Liver (tissue), 9 donors: Measurements from ENCODE around the gene DNAAF1. TPM values are rescaled to one million over a fixed set of nuclear protein-coding genes. Genes with fewer than 3 reads are reported as not detected.

ENCODE experiments used
- DNase-seq: peaks from one replicate; pipeline ENCODE4 v3.0.0-alpha.2; 2017; ENCODE audit warnings: low spot score
- H3K27ac ChIP-seq, 2 donors: one replicate each; pipeline ENCODE4 v1.7.0; 2013; ENCODE audit warnings: inconsistent platforms in 2 of 2, low read length in 2 of 2, control low read depth in 1 of 2, low read depth in 1 of 2, mild to moderate bottlenecking in 1 of 2
- H3K27me3 ChIP-seq, 4 donors: one replicate each; pipeline versions ENCODE4 v1.6.1 to v1.7.0; 2013; ENCODE audit warnings: low read length in 3 of 4, inconsistent platforms in 1 of 4, mild to moderate bottlenecking in 1 of 4, moderate library complexity in 1 of 4; ENCODE audit not compliant: control insufficient read depth in 4 of 4, insufficient read depth in 4 of 4
- H3K36me3 ChIP-seq, 4 donors: one replicate each; pipeline versions ENCODE4 v1.6.1 to v1.7.0; 2013; ENCODE audit warnings: low read length in 3 of 4, mild to moderate bottlenecking in 3 of 4, low read depth in 1 of 4, moderate library complexity in 1 of 4; ENCODE audit not compliant: control insufficient read depth in 4 of 4, insufficient read depth in 3 of 4
- H3K4me1 ChIP-seq, 4 donors: one replicate each; pipeline versions ENCODE4 v1.6.1 to v1.7.0; 2013; ENCODE audit warnings: low read length in 3 of 4, mild to moderate bottlenecking in 3 of 4, moderate library complexity in 1 of 4; ENCODE audit not compliant: control insufficient read depth in 4 of 4, insufficient read depth in 4 of 4
- H3K4me3 ChIP-seq, 3 donors: one replicate each; pipeline versions ENCODE4 v1.6.1 to v1.7.0; 2013; ENCODE audit warnings: low read length in 3 of 3, control low read depth in 1 of 3, low read depth in 1 of 3, mild to moderate bottlenecking in 1 of 3
- H3K9ac ChIP-seq, 2 donors: one replicate each; pipeline ENCODE4 v1.7.0; 2013; ENCODE audit warnings: low read length in 2 of 2, mild to moderate bottlenecking in 2 of 2, moderate library complexity in 2 of 2, control low read depth in 1 of 2, low read depth in 1 of 2
- H3K9me3 ChIP-seq, 4 donors: one replicate each; pipeline versions ENCODE4 v1.6.1 to v1.7.0; 2013; ENCODE audit warnings: low read length in 3 of 4; ENCODE audit not compliant: control insufficient read depth in 4 of 4
- ATF3 ChIP-seq: IDR thresholded peaks from 2 replicates; pipeline ENCODE4 v1.6.1; 2016; ENCODE audit warnings: antibody characterized with exemption
- CTCF ChIP-seq: fragments of 150-350 bp; IDR thresholded peaks from 2 replicates; pipeline ENCODE4 v1.5.1; 2017; ENCODE audit warnings: improper control_type of control experiment, low read depth, low read length; ENCODE audit not compliant: missing input control
- EGR1 ChIP-seq, 2 donors: IDR thresholded peaks; 2 replicates each; pipeline ENCODE4 v1.6.1; 2016 to 2018; ENCODE audit warnings: antibody characterized with exemption in 2 of 2, low read depth in 2 of 2
- FOXA1 ChIP-seq: IDR thresholded peaks from 2 replicates; pipeline ENCODE4 v1.6.1; 2016; ENCODE audit warnings: antibody characterized with exemption
- FOXA2 ChIP-seq: IDR thresholded peaks from 2 replicates; pipeline ENCODE4 v1.6.1; 2016; ENCODE audit warnings: antibody characterized with exemption
- GABPA ChIP-seq, 2 donors: IDR thresholded peaks in 1 of 2; conservative IDR thresholded peaks in 1 of 2; 2 replicates each; pipeline ENCODE4 v1.6.1; 2016; ENCODE audit warnings: antibody characterized with exemption in 2 of 2, mild to moderate bottlenecking in 1 of 2, moderate library complexity in 1 of 2
- HNF4A ChIP-seq, 2 donors: conservative IDR thresholded peaks; 2 replicates each; pipeline ENCODE4 v1.6.1; 2016; ENCODE audit warnings: antibody characterized with exemption in 2 of 2, mild to moderate bottlenecking in 2 of 2
- HNF4G ChIP-seq: IDR thresholded peaks from 2 replicates; pipeline ENCODE4 v1.6.1; 2016; ENCODE audit warnings: antibody characterized with exemption
- JUND ChIP-seq, 2 donors: IDR thresholded peaks; 2 replicates each; pipeline ENCODE4 v1.6.1; 2016; ENCODE audit warnings: antibody characterized with exemption in 2 of 2
- MAX ChIP-seq: IDR thresholded peaks from 2 replicates; pipeline ENCODE4 v1.6.1; 2016; ENCODE audit warnings: antibody characterized with exemption
- RAD21 ChIP-seq, 2 donors: IDR thresholded peaks; 2 replicates each; pipeline ENCODE4 v1.6.1; 2016; ENCODE audit warnings: antibody characterized with exemption in 2 of 2, mild to moderate bottlenecking in 2 of 2
- REST ChIP-seq: IDR thresholded peaks from 2 replicates; pipeline ENCODE4 v1.6.1; 2016; ENCODE audit warnings: antibody characterized with exemption, mild to moderate bottlenecking
- RXRA ChIP-seq, 2 donors: IDR thresholded peaks; 2 replicates each; pipeline ENCODE4 v1.6.1; 2017 to 2018; ENCODE audit warnings: antibody characterized with exemption in 2 of 2, mild to moderate bottlenecking in 1 of 2
- SP1 ChIP-seq: IDR thresholded peaks from 2 replicates; pipeline ENCODE4 v1.6.1; 2018; ENCODE audit warnings: antibody characterized with exemption, mild to moderate bottlenecking
- TAF1 ChIP-seq: conservative IDR thresholded peaks from 2 replicates; pipeline ENCODE4 v1.6.1; 2016; ENCODE audit warnings: antibody characterized with exemption, mild to moderate bottlenecking
- YY1 ChIP-seq: IDR thresholded peaks from 2 replicates; pipeline ENCODE4 v1.6.1; 2016; ENCODE audit warnings: antibody characterized with exemption, mild to moderate bottlenecking
- ZBTB33 ChIP-seq: IDR thresholded peaks from 2 replicates; pipeline ENCODE4 v1.6.1; 2016; ENCODE audit warnings: antibody characterized with exemption
- WGBS: extraction: QIAGEN DNeasy Blood & Tissue Kit; methylation state at CpG from one replicate; pipeline ENCODE4 v1.1.7; 2013; 5-methylcytosine and 5-hydroxymethylcytosine counted together
- polyA plus RNA-seq, 2 donors: library from polyadenylated mRNA; stranded (reverse) in 1 of 2; unstranded in 1 of 2; fragments of 200-250 nt in 1 of 2; fragments of >200 nt in 1 of 2; fragmentation: Nextera tagmentation in 1 of 2; extraction: Ambion mirVana in 1 of 2; gene quantifications; one replicate each; pipeline versions ENCODE4 v1.2.1 to v1.2.3, GENCODE V29; 2013 to 2015
- total RNA-seq, 2 donors: library from RNA; depleted of rRNA; stranded (reverse); fragments of >200 nt; gene quantifications; one replicate each; pipeline ENCODE4 v1.2.3, GENCODE V29; 2014
- donor health status: healthy.
- donor health status: healthy.
- donor health status: healthy.
- donor health status: healthy.
- donor health status: healthy.

DNAAF1 gene
- total and polyA plus RNA-seq, 4 donors = under 0.01 to 0.08 (median 0.06) TPM; not detected in 1

GRCh38 chr16:84205976-84206691 is 61.0 kb downstream of the DNAAF1 start:
- Histone ChIP-seq H3K9me3 (no peaks in the 10 kb centered on the region), H3K36me3 (no peaks in the 10 kb centered on the region), H3K27me3 (no peaks in the 10 kb centered on the region), H3K9ac (no peak overlapping the region), H3K27ac (no peak overlapping the region), H3K4me1 (no peaks in the 10 kb centered on the region), H3K4me3 (no peak overlapping the region)
- no peak for TF ChIP-seq JUND (IDR thresholded peaks at IDR 0.05)
- TF ChIP-seq GABPA (IDR thresholded peaks at IDR 0.05 in 1 of 2, conservative IDR thresholded peaks at IDR 0.05 in 1 of 2) = no peak
- no peak for TF ChIP-seq ATF3
- TF ChIP-seq EGR1 (IDR thresholded peaks at IDR 0.05; ENCODE audit: low read depth in 2 of 2) = no peak
- no peak for TF ChIP-seq REST
- no peak for TF ChIP-seq ZBTB33
- no peak for TF ChIP-seq YY1
- TF ChIP-seq HNF4A (conservative IDR thresholded peaks at IDR 0.05) = no peak
- TF ChIP-seq HNF4G = no peak
- TF ChIP-seq RAD21 (IDR thresholded peaks at IDR 0.05) = no peak
- no peak for TF ChIP-seq FOXA2
- no peak for TF ChIP-seq SP1
- no peak for TF ChIP-seq MAX
- no peak for TF ChIP-seq FOXA1
- TF ChIP-seq CTCF = no peak
- no peak for TF ChIP-seq TAF1
- no peak for TF ChIP-seq RXRA (IDR thresholded peaks at IDR 0.05)
- no peak for DNase-seq
- 89% methylated on average over 18 of the region's 18 CpGs for WGBS
